GM18858 (cell line): ENCODE results near the gene SMIM22.

ENCODE experiments used
- ATAC-seq: cut with Tn5 transposase; IDR thresholded peaks from one replicate; pipeline ENCODE4 v1.9.1; 2021; ENCODE audit not compliant: unreplicated experiment

Gene SMIM22, protein sequence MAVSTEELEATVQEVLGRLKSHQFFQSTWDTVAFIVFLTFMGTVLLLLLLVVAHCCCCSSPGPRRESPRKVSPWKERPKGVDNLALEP

DNA sequence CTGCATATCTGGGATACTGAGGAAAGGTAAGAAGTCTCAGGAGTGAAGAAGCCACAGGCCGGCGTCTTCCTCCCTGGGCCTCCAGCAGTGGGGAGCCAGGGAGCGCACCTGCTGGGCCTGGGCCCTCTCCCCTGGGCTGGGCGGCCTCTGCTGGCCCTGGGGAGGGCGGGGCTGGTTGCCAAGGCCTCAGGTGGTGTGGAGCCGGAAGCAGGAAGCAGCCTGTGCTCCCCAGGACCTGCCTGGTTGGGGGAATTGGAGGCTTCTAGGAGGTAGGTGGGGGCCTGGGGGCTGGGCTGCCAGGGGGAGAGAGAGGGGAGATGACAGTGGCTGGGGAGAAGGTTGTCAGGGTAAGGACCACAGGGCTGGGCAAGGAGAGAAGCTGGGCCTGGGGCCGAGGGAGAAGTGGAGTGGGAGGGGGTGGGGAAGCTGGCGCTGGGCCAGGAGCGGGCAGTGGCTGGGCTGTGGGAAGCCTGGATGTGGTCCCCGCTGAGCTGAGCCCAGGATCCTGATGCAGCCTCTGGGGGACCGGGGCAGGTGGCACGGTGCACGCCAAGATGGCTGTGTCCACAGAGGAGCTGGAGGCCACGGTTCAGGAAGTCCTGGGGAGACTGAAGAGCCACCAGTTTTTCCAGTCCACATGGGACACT lies at the start of gene SMIM22:
Gene SMIM22 (plus strand): TSS at position 189 of the 647 bp plus-strand sequence. CDS start 366 bp downstream, at position 555.
- no peak for ATAC-seq

DNA sequence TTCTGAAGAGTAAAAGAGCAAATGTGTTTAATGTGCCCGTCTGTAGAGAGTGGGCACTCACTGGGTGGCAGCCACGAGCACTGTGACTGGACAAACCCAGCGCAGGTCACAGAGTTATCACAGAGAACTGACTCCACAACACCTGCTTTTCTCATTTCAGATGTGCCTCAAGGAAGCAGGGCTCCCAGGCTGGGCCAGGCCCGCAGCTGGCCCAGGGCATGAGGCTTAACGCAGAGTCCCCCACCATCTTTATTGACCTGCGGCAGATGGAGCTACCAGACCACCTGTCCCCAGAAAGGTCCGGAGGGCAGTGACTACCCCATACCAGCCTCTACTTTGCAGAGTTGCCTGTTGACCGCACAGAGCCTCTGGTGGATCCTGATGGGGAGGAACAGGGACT lies 49.0 kb upstream of the SMIM22 start:
- no peak for ATAC-seq

DNA sequence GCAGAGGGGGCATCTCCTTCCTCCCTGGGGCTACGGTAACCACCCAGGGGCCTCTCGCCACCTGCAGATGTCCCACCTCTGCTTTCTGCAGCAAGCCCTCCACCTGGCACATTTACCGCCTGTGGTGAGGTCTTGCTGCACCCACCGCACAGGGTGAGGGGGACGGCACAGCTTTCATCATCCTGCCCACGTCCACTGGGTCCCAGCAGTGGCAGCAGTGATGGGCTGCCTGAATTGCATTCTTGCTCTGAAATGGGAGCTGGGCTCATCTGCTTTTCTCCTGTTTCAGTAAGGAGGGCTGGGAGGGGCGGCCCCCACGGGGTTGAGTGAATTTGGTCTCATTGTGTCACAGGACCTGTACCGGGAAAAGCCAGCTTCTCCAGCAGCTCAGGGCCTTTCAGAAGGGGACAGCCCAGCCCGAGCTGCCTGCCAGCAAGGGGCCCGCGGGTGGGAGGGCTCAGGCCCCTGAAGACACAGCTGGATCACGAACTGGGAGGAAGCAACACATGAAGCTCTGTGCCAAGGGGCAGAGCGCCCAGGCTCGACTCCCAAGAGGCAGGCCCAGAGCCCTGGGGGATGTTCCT lies 48.1 kb upstream of the SMIM22 start:
- no peak for ATAC-seq

DNA sequence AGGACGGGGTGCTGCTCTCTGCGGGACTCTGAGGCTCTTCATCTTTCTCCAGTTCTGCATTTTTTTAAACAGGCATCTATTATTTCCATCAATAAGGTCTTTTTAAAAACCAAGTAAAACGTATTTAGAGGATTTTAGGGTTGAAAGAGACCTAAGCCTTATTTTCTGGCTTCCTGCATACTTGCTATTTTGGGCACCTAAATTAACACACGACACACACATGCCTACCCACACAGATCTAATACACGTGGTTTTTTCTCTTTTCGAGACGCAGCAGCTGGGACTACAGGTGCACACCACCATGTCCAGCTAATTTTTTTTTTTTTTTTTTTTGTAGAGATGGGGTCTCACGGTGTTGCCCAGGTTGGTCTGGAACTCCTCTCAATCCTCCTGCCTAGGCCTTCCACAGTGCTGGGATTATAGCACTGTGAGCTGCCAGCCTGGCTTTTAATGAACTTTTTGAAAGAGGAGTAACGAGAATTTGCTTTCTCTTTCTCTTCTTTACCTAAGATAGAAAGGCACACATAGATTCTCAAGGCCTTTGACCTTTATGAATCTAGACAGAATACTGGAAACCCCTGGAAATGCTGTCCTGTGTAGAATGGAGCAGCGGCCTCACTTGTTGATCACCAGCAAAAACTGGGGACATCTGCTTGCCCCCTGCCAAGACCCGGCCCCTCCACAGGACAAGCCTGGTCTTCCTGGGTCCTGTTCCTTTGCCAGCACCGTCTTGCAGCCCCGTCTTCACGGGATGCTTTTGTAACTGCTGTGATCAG lies 47.1 kb upstream of the SMIM22 start:
- no peak for ATAC-seq

DNA sequence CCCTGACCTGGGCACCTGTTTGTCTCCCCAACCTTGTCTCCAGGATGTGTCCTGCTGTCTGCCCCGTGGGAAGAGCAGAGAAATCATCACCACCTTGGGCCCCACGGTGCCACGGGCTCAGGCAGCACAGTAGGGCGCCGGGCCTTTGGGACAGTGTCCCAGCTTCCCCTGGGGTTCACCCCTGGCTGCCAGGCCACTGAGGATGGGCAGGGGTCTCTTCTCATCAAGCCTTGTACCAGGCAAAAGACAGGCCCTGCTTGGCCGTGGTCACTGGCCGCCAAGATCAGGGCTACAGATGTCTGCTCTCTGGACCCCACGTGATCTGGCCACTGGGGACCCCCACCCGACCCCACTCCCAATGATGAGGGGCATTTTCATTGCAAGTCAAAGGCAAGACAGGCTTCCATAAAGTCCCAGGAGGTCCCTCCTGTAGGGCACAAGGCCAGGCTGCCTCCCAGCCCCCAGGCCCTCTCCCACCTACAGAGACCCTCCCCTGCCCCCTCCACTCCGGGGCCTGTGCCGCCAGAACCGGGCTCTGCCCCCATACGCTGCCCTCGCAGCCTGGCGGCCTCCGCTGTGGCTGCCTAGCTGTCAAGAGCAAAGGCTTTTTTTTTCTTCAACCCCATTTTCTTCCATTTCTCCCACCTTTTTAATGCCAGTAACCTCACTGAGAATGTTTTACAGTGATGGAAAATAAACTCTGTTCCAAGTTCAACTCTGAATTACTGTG lies 46.3 kb upstream of the SMIM22 start:
- no peak for ATAC-seq

DNA sequence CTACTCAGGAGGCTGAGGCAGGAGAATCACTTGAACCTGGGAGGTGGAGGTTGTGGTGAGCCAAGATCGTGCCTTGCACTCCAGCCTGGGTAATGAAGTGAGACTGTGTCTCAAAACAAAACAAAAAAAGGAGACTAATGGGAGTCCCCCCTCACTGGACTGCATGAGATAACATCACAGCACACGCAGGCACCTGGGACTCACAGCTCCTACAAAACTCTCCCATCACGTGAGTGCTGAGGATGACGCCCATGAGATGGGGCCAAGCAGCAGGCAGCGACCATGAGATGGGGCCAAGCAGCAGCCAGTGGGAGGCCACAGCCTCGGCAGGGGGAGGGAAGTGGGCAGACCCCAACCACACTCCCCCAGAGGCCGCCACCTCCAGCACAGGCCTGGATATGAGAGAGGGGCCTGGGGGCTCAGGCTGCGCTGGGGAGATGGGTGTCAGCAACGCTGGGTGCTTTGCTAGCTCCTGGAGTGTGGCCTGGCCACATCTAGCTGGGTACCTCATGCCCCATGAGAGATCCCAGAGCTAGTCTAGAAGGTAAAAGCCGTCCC lies 45.4 kb upstream of the SMIM22 start:
- no peak for ATAC-seq

DNA sequence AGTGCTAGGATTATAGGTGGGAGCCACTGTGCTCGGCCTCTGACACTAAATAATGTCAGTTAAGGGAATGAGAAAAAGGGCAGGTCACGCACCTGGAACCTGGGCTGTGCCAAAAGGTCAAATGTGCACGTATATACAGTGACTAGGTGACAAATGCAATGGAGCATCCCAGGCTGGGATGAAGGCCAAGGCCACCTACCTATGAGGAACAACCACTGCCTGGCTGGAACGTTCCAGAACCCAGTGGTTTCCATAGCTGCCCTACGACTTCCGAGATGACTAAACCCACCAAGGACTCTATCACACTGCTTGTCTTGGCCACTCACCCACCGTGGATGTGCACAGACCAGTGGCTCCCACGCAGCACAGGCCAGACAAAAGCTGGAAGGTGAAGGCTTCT lies 44.3 kb upstream of the SMIM22 start:
- ATAC-seq = no peak

DNA sequence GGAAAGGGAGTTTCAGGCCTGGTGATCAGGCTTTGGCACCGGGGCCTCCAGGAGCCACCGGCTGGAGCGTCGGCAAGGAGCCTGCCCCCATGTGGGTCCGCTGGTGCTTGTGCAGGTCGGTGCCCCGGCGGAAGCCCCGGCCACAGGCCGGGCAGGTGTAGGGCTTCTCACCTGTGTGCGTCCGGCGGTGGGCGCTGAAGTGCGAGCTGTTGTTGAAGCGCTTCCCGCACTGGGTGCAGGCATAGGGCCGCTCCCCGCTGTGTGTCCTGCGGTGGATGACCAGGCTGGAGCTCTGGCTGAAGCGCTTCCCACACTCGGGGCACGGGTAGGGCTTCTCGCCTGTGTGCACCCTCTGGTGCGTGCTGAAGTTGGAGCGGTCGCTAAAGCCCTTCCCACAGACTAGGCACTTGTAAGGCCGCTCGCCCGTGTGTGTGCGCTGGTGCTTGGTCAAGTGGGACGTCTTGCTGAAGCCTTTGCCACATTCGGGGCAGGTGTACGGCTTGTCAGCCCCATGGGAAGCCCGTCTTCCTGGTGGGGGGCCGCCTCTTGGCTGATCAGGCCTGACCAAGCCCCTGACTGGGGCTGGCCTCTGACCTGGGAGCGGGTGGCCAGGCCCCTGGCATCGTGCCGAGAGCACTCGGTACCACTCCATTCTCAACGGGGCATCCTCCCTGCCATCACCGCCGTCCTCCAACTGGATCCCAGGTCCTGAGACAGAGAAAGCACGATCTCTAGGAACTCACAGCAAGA lies 42.6 kb upstream of the SMIM22 start:
- ATAC-seq = no peak

DNA sequence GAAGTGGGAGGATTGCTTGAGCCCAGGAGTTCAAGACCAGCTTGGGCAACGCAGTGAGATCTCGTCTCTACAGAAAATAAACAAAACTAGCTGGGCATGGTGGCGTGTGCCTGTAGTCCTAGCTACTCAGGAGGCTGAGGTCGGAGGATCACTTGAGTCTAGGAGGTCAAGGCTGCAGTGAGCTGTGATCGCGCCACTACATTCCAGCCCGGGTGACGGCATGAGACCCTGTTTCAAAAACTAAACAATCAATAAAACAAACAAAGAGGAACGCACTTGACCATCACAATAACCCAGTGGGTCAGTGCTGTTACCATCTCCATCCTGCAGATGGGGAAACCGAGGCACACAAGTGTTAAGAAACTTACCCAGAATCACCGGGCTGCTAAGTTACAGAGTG lies 41.9 kb upstream of the SMIM22 start:
- ATAC-seq = no peak

DNA sequence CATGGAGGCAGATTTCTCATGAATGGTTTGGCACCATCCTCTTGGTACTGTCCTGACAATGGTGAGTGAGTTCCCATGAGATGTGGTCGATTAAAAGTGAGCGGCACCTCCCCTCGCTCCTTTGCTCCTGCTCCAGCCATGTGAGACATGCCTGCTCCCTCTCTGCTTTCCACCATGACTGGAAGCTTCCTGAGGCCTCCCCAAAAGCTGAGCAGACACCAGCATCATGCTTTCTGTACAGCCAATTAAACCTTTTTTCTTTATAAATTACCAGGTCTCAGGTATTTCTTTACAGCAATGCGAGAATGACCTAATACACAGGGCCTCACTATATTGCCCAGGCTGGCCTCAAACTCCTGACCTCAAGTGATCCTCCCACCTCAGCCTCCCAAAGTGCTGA lies 40.3 kb upstream of the SMIM22 start:
- ATAC-seq = no peak

DNA sequence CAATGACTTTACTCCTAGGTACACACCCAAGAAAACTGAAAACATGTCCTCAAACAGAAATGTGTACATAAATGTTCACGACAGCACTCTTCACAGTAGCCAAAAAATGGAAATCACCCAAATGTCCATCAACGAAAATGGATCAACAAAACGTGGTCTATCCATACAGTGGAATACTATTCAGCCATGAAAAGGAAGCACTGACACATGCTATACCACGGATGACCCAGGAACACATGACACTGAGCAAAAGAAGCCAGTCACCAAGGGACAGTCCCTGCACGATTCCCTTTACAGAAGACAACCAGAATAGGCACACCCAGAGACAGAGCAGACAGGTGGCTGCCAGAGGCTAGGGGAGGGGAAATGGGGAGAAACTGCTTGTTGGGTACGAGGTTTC lies 39.5 kb upstream of the SMIM22 start:
- ATAC-seq = no peak

DNA sequence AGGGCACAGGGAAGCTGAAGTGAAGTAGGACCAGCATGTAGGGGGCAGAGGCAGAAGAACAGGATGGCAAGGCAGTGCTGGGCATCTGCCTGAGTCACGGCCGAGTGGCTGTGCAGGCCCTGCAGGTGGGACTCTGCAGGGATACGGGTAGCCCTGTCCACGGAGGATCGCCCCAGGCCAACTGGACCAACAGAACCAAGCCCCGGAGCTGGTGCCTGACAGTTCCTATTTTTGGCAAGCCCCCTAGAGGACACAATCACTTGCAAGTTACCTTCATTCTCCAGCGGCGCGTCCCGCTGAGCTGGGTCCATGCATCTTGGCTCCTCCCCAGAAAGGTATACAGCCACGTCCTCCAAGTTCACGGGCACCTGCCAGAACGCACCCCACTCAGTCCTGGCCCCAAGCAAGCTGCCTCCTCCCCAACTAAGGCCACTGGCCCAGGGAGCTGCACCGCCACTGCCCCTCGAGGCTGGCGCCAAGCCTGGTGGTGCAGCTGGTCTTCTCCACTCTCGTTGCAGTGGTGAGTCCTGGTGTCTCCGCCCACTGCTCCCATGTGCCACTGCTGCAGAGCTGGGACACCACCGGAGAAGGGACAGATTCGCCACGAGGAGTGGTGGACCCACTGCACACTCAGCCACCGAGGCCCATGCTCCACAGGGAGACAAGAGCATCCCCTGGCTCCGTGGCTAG lies 34.8 kb upstream of the SMIM22 start:
- no peak for ATAC-seq

DNA sequence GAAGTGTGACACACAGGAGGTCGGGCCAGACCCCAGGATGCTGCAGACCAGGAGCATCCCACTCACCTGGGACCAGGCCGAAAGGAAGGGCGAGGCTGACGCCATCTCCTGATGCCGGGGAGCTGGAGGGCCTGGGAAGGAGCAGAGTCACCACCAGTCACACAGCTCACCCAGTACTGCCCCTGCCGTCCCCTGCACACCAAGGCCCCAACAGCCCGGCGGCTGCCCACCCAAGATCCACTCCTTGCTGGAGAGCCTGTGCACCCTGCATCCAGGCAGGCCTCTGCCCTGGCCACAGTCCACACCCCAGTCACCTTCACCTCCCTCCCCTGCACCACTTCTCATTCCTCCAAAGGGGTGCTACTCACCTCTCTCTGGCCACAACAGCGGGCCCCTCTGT lies 33.0 kb upstream of the SMIM22 start:
- ATAC-seq = no peak

DNA sequence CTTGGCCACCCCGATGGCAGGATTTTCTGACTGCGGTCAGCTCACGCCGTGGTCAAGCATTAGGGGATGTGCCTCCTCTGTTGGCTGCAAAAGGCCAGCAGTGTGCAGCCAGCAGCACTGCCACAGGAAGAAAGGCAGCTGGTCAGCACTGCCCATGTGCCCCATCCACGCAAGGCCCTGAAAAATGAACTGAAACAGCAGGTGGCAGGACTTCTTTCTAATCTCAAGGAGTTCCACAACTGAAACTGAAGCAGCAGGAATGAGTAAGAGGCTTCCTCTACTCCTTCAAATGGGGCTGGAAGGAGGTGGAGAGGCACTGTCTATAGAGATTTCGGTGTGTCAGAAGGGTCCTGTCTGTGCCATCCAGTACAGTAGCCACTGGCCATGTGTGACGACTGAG lies 31.4 kb upstream of the SMIM22 start:
- ATAC-seq = no peak

DNA sequence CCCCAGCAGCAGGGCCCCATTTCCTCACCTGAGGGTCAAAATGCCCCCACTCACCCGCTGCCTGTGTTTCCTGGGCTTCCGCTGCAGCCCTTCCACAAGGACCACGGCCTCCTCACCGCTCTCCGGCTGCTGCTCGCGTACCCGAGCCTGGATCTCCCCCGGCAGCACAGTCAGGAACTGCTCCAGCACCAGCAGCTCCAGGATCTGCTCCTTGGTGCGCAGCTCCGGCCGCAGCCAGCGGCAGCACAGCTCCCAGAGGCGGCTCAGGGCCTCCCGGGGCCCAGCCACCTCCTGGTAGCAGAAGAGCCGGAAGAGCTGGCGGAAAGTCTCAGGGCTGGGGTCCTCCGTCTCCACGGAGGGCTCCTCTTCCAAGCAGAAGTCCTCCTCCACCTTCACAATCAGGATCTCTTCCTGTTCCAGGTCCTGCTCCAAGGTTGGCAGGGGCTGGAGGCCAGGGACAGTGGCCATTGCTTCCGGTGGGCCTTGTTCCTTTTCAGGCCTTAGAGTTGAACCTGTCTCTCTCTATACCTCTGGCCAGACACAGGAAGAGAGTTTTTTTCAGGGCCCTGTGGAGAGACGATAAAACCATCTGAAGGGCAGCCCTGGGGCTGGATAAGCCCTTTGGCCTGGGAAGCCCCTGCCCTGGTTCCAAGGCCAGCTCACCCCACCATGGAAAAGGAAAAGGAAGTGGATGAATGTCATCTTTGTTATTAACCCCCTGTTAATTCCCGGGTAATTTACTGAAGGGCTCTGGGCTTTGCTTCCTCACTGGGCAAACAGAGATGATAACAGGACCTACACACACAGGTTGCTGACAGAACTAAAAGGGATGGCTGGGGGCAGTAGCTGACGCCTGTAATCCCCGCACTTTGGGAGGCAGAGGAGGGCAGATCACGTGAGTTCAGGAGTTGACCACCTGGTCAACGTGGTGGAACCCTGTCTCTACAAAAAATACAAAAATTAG lies 29.4 kb upstream of the SMIM22 start:
- no peak for ATAC-seq

DNA sequence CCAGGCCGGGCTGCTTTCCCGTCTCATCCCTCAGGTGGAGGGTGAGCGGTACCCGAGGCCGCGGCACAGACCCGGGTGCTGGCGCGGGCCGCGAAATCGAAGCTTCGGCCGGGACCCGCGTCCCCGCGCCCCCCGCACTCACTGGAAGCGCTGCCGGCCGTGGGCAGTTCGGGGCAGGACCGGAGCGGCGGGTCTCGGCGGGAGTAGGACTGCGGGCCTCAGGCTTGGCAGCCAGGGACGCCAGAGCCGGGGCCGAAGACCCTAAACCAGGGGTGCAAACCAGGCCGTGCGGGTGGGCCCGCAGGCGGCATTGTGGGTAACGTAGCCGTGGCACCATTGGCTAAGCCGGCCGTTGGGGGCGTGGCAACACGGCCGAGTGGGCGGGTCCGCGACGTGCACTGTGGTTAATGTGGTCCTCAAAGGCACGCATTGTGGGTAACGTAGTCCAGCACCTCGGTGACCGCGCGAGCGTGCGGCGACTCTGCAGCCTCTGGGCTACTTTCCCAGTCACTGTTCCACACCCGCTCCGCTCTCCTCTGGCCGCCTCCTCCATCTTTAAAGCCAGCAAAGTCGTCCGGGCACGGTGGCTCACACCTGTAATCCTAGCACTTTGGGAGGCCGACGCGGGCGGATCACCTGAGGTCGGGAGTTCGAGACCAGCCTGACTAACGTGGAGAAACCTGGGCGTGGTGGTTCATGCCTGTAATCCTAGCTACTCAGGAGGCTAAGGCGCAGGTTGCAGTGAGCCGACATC lies 28.1 kb upstream of the SMIM22 start, which contains the start of gene ZNF500:
Gene ZNF500 (minus strand): TSS at position 288 of the 754 bp plus-strand sequence. CDS start 1,184 bp downstream, outside the sequence.
- peak; percentile 80 for ATAC-seq

DNA sequence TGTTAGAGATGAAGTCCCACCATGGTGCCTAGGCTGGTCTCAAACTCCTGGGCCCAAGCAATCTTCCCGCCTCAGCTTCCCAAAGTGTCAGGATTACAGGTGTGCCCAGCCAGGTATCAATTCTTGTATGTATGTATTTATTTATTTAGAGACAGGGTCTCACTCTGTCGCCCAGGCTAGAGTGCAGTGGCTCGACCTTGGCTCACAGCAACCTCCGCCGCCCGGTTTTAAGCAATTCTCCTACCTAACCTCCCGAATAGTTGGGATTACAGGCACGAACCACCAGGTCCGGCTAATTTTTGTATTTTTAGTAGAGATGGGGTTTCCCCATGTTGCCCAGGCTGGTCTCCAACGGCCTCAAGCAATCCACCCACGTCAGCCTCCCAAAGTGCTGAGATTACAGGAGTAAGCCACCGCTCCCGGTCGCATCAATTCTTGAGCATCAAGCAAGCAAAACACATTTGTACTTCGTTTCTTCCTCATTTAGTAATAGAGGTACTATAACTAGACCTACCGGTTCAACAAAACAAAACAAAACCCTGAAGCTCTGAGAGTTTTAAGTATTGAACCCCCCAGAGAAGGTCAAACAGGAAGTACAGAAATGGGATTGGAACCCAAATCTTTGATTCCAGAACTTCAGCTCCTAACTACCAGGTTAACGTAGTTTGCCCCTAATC lies 27.2 kb upstream of the SMIM22 start:
- peak; percentile 1 for ATAC-seq
